ENCODE results near the gene TBX20. TPM values are rescaled to one million over a fixed set of nuclear protein-coding genes. Genes with fewer than 3 reads are reported as not detected.

TBX20 gene
- total and polyA plus RNA-seq, 4 donors = 0.21 to 0.89 (median 0.59) TPM

DNA sequence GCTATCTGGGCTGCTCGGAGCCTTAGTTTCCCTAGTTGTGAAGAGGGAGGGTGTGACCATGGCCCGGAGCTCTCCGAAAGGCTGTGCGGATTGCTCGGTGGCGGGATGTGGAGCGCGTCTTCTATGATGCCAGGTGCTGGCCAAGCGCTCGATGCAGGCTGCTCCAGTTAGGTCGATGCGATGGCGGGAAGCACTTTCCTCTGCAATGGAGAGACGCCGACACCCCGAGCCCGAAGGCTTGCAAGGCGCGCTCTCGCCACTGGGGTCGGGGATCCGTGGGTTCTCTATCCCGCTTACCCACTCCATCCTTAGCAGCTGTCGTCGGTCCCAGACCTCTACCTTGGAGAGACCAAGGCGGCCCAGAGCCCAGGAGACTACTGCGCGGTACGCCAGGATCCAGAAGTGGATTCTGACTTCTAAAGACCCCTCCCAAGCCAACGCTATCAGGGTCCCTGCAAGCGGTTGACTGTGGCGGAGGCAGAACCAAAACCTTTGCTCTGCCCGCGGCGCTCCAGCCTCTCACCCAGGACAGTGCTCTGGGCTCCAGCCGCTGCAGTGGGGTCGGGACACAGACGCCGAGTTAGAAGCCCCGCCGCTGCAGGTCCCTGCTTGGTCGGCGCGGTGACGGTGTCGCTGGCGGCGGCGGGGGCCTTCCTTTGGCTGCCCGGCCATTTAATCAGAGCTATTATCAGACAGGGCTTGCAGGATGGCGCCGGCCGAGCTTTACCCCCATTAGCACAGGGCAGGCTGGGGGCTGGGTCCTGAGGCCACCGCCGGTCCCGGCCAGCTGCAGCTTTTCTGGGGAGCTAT lies 7.8 kb upstream of the TBX20 start:
- H3K4me1 ChIP-seq (ENCODE audit: control insufficient read depth in 4 of 4, insufficient read depth in 4 of 4, low read length in 3 of 4) = peaks cover 0 to 12% (median 3%) of the 10 kb centered on the region in 4 donors
- peaks cover 0 to 13% (median 1%) of the 10 kb centered on the region in 4 donors for H3K9me3 ChIP-seq (ENCODE audit: control insufficient read depth in 4 of 4, low read length in 3 of 4)
- H3K9ac ChIP-seq (ENCODE audit: low read depth in 1 of 2, low read length in 2 of 2) = no peak overlapping the region
- H3K36me3 ChIP-seq (ENCODE audit: control insufficient read depth in 4 of 4, insufficient read depth in 3 of 4, low read depth in 1 of 4, low read length in 3 of 4) = no peaks in the 10 kb centered on the region
- TF ChIP-seq ATF3 (IDR thresholded peaks at IDR 0.05) (no peak), NR2F2 (IDR thresholded peaks at IDR 0.05) (no peak), TAF1 (conservative IDR thresholded peaks at IDR 0.05) (no peak), FOXA1 (IDR thresholded peaks at IDR 0.05) (no peak), GABPA (IDR thresholded peaks at IDR 0.05 in 1 of 2, conservative IDR thresholded peaks at IDR 0.05 in 1 of 2) (no peak), JUND (IDR thresholded peaks at IDR 0.05) (no peak)
- TF ChIP-seq, protein P1, sequence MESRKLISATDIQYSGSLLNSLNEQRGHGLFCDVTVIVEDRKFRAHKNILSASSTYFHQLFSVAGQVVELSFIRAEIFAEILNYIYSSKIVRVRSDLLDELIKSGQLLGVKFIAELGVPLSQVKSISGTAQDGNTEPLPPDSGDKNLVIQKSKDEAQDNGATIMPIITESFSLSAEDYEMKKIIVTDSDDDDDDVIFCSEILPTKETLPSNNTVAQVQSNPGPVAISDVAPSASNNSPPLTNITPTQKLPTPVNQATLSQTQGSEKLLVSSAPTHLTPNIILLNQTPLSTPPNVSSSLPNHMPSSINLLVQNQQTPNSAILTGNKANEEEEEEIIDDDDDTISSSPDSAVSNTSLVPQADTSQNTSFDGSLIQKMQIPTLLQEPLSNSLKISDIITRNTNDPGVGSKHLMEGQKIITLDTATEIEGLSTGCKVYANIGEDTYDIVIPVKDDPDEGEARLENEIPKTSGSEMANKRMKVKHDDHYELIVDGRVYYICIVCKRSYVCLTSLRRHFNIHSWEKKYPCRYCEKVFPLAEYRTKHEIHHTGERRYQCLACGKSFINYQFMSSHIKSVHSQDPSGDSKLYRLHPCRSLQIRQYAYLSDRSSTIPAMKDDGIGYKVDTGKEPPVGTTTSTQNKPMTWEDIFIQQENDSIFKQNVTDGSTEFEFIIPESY (IDR thresholded peaks at IDR 0.05) = no peak
- TF ChIP-seq, protein P2, sequence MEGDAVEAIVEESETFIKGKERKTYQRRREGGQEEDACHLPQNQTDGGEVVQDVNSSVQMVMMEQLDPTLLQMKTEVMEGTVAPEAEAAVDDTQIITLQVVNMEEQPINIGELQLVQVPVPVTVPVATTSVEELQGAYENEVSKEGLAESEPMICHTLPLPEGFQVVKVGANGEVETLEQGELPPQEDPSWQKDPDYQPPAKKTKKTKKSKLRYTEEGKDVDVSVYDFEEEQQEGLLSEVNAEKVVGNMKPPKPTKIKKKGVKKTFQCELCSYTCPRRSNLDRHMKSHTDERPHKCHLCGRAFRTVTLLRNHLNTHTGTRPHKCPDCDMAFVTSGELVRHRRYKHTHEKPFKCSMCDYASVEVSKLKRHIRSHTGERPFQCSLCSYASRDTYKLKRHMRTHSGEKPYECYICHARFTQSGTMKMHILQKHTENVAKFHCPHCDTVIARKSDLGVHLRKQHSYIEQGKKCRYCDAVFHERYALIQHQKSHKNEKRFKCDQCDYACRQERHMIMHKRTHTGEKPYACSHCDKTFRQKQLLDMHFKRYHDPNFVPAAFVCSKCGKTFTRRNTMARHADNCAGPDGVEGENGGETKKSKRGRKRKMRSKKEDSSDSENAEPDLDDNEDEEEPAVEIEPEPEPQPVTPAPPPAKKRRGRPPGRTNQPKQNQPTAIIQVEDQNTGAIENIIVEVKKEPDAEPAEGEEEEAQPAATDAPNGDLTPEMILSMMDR (IDR thresholded peaks at IDR 0.05; ENCODE audit: low read depth, low read length, missing input control) = no peak
- TF ChIP-seq, protein P3, sequence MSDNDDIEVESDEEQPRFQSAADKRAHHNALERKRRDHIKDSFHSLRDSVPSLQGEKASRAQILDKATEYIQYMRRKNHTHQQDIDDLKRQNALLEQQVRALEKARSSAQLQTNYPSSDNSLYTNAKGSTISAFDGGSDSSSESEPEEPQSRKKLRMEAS (IDR thresholded peaks at IDR 0.05) = no peak
- no peak overlapping the region for H3K27ac ChIP-seq (ENCODE audit: low read depth in 1 of 2, low read length in 2 of 2)
- H3K4me3 ChIP-seq (ENCODE audit: low read depth in 1 of 3, low read length in 3 of 3) = no peak overlapping the region
- H3K27me3 ChIP-seq (ENCODE audit: control insufficient read depth in 4 of 4, insufficient read depth in 4 of 4, low read length in 3 of 4) = peaks cover 0 to 24% (median 7%) of the 10 kb centered on the region in 4 donors
- WGBS = 11% methylated on average over 56 of the region's 56 CpGs
- no peak for DNase-seq (ENCODE audit: low spot score)

DNA sequence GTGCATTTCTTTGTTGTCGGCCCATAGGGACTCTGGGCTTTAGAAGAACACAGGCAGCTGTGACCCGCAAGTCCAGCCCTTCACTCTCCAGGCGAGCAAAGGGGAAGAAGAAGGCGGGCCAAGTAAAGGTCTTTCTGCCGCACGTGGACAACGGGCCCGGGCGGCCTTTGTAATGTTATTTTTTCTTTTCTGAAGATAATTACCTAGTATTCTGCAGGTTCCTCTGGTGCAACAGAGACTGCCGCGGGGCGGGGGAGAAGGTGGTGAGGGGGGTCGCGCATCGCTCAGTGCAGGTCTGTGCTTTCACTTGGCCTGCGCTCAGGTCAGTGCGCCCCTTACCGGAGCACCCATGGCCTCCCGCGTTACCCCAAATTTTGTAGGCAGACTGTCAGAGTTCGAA lies 7.1 kb upstream of the TBX20 start:
- 15% methylated on average over 21 of the region's 21 CpGs for WGBS

DNA sequence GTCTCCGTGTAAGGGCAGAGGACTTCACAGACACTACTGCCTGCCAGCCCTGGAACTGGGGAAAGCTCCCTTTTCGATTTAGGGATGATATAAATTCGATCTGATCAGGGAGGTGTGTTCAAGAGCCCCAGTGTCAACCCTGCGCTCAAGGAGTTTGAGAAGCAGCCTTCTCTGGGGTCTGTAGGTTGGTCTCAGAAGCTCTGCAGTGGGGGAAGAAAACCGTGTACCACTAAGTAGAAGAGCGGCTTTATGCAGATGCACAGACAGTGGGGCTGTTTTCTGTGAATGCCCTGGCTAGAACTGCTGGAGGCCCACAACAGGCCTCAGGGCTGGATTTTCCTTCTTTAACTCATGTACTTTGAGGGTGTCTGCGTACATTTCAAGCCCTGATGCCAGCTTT lies 6.3 kb upstream of the TBX20 start:
- Histone ChIP-seq H3K9ac (ENCODE audit: low read depth in 1 of 2, low read length in 2 of 2) (no peak overlapping the region), H3K27me3 (ENCODE audit: control insufficient read depth in 4 of 4, insufficient read depth in 4 of 4, low read length in 3 of 4) (peaks cover 3 to 34% (median 14%) of the 10 kb centered on the region in 4 donors), H3K4me3 (ENCODE audit: low read depth in 1 of 3, low read length in 3 of 3) (no peak overlapping the region), H3K9me3 (ENCODE audit: control insufficient read depth in 4 of 4, low read length in 3 of 4) (peaks cover 0 to 18% (median 1%) of the 10 kb centered on the region in 4 donors), H3K27ac (ENCODE audit: low read depth in 1 of 2, low read length in 2 of 2) (no peak overlapping the region), H3K4me1 (ENCODE audit: control insufficient read depth in 4 of 4, insufficient read depth in 4 of 4, low read length in 3 of 4) (peaks cover 0 to 12% (median 3%) of the 10 kb centered on the region in 4 donors), H3K36me3 (ENCODE audit: control insufficient read depth in 4 of 4, insufficient read depth in 3 of 4, low read depth in 1 of 4, low read length in 3 of 4) (no peaks in the 10 kb centered on the region)
- 52% methylated on average over 7 of the region's 7 CpGs for WGBS
- no peak for DNase-seq (ENCODE audit: low spot score)
- TF ChIP-seq JUND (IDR thresholded peaks at IDR 0.05) = no peak
- TF ChIP-seq FOXA1 (IDR thresholded peaks at IDR 0.05) = no peak
- no peak for TF ChIP-seq TAF1 (conservative IDR thresholded peaks at IDR 0.05)
- no peak for TF ChIP-seq ATF3 (IDR thresholded peaks at IDR 0.05)
- no peak for TF ChIP-seq RXRA (IDR thresholded peaks at IDR 0.05)
- no peak for TF ChIP-seq HNF4G (IDR thresholded peaks at IDR 0.05)
- TF ChIP-seq, protein P3 (IDR thresholded peaks at IDR 0.05) = no peak
- TF ChIP-seq RAD21 (IDR thresholded peaks at IDR 0.05) = no peak
- TF ChIP-seq, protein P2 (IDR thresholded peaks at IDR 0.05; ENCODE audit: low read depth, low read length, missing input control) = no peak

More for the DNA sequence above, 7.1 kb upstream of the TBX20 start:
- no peak for TF ChIP-seq FOXA1 (IDR thresholded peaks at IDR 0.05)
- TF ChIP-seq HNF4G (IDR thresholded peaks at IDR 0.05) = no peak
- no peak for TF ChIP-seq ATF3 (IDR thresholded peaks at IDR 0.05)
- TF ChIP-seq YY1 (IDR thresholded peaks at IDR 0.05) = no peak
- H3K9me3 ChIP-seq (ENCODE audit: control insufficient read depth in 4 of 4, low read length in 3 of 4) = peaks cover 0 to 13% (median 1%) of the 10 kb centered on the region in 4 donors
- H3K36me3 ChIP-seq (ENCODE audit: control insufficient read depth in 4 of 4, insufficient read depth in 3 of 4, low read depth in 1 of 4, low read length in 3 of 4) = no peaks in the 10 kb centered on the region
- H3K27me3 ChIP-seq (ENCODE audit: control insufficient read depth in 4 of 4, insufficient read depth in 4 of 4, low read length in 3 of 4) = peaks cover 0 to 28% (median 9%) of the 10 kb centered on the region in 4 donors
- DNase-seq (ENCODE audit: low spot score) = no peak
- H3K9ac ChIP-seq (ENCODE audit: low read depth in 1 of 2, low read length in 2 of 2) = no peak overlapping the region
- no peak overlapping the region for H3K27ac ChIP-seq (ENCODE audit: low read depth in 1 of 2, low read length in 2 of 2)
- H3K4me3 ChIP-seq (ENCODE audit: low read depth in 1 of 3, low read length in 3 of 3) = no peak overlapping the region
- H3K4me1 ChIP-seq (ENCODE audit: control insufficient read depth in 4 of 4, insufficient read depth in 4 of 4, low read length in 3 of 4) = peaks cover 0 to 12% (median 3%) of the 10 kb centered on the region in 4 donors

Data from liver (tissue), 9 donors.